ENCODE results near the gene STH. TPM values are rescaled to one million over a fixed set of nuclear protein-coding genes. Genes with fewer than 3 reads are reported as not detected.

The STH gene
- total RNA-seq, 2 donors from 2014 or later = not detected

DNA sequence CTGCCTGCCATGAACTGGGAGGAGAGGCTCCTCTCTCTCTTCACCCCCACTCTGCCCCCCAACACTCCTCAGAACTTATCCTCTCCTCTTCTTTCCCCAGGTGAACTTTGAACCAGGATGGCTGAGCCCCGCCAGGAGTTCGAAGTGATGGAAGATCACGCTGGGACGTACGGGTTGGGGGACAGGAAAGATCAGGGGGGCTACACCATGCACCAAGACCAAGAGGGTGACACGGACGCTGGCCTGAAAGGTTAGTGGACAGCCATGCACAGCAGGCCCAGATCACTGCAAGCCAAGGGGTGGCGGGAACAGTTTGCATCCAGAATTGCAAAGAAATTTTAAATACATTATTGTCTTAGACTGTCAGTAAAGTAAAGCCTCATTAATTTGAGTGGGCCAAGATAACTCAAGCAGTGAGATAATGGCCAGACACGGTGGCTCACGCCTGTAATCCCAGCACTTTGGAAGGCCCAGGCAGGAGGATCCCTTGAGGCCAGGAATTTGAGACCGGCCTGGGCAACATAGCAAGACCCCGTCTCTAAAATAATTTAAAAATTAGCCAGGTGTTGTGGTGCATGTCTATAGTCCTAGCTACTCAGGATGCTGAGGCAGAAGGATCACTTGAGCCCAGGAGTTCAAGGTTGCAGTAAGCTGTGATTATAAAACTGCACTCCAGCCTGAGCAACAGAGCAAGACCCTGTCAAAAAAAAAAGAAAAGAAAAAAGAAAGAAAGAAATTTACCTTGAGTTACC is 36.7 kb upstream of the STH start:
- WGBS, 2 donors = 85 to 89% methylated on average over 12 of the region's 12 CpGs
- H3K27me3 ChIP-seq = no peaks in the 10 kb centered on the region
- H3K36me3 ChIP-seq (replicated peaks in 1 of 2; ENCODE audit: insufficient read depth in 1 of 2, low read depth in 2 of 2) = no peaks in the 10 kb centered on the region

DNA sequence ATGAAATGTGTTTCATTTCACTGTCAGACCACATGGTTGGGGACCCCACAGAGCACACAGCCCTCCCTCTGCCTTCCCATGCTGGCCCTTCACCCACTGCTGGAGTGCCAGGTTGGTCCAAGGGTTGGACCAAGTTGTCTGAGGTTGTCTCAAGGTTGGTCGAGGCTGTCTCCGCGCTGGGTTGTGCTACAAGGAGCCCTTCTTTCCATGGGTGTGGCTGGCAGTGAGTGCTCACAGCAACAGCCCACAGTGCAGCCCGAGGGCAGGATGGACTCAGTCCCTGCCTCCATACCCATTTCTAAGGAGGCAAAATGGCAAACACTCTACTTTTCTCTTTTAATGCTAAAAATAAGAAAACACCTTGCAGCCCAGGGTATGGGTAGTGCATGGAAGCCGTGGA is 35.8 kb upstream of the STH start:
- intact Hi-C loops (cut with DNase I) = no loop called here
- ATAC-seq = no peak

More for the DNA sequence above, 36.7 kb upstream of the STH start:
- H3K9me3 ChIP-seq = no peaks in the 10 kb centered on the region
- TF ChIP-seq, protein P1, sequence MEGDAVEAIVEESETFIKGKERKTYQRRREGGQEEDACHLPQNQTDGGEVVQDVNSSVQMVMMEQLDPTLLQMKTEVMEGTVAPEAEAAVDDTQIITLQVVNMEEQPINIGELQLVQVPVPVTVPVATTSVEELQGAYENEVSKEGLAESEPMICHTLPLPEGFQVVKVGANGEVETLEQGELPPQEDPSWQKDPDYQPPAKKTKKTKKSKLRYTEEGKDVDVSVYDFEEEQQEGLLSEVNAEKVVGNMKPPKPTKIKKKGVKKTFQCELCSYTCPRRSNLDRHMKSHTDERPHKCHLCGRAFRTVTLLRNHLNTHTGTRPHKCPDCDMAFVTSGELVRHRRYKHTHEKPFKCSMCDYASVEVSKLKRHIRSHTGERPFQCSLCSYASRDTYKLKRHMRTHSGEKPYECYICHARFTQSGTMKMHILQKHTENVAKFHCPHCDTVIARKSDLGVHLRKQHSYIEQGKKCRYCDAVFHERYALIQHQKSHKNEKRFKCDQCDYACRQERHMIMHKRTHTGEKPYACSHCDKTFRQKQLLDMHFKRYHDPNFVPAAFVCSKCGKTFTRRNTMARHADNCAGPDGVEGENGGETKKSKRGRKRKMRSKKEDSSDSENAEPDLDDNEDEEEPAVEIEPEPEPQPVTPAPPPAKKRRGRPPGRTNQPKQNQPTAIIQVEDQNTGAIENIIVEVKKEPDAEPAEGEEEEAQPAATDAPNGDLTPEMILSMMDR (IDR thresholded peaks at IDR 0.05) = no peak
- no peak for TF ChIP-seq POLR2A (IDR thresholded peaks at IDR 0.05)
- intact Hi-C loops (cut with DNase I) = no loop called here
- no peak overlapping the region for H3K27ac ChIP-seq
- no peaks in the 10 kb centered on the region for H3K4me1 ChIP-seq
- no peak for DNase-seq
- H3K4me3 ChIP-seq = no peak overlapping the region
- no peak for ATAC-seq

DNA sequence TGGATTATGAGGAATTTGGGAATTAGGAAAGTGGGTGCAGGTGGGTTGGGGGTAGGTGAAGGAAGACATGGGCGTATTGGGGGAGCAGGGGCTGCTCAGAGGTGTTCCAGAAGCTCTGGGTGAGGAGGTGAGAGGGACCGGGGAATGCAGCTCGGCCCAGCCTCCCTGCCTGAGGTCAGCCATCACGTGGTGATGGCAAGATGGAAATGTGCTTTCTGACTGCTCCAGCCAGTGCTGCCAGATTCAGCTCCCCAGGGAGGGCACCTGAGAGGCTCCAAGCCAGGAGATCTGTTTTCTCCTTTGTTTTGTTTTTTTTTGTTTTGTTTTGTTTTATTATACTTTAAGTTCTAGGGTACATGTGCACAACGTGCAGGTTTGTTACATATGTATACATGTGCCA is 35.2 kb upstream of the STH start:
- ATAC-seq (no peak), DNase-seq (no peak)
- H3K4me1 ChIP-seq = no peaks in the 10 kb centered on the region
- no peaks in the 10 kb centered on the region for H3K36me3 ChIP-seq (replicated peaks in 1 of 2; ENCODE audit: insufficient read depth in 1 of 2, low read depth in 2 of 2)
- TF ChIP-seq, protein P1 (IDR thresholded peaks at IDR 0.05) = no peak
- H3K9me3 ChIP-seq = no peaks in the 10 kb centered on the region
- 65 to 77% methylated on average over 5 of the region's 5 CpGs for WGBS, 2 donors
- H3K4me3 ChIP-seq = no peak overlapping the region
- no peak overlapping the region for H3K27ac ChIP-seq
- H3K27me3 ChIP-seq = no peaks in the 10 kb centered on the region
- intact Hi-C loops (cut with DNase I) = no loop called here

More for the DNA sequence above, 35.8 kb upstream of the STH start:
- Histone ChIP-seq H3K9me3 (no peaks in the 10 kb centered on the region), H3K27ac (no peak overlapping the region), H3K4me3 (no peak overlapping the region), H3K36me3 (replicated peaks in 1 of 2; ENCODE audit: insufficient read depth in 1 of 2, low read depth in 2 of 2) (no peaks in the 10 kb centered on the region), H3K4me1 (no peaks in the 10 kb centered on the region), H3K27me3 (no peaks in the 10 kb centered on the region)
- TF ChIP-seq, protein P1 (IDR thresholded peaks at IDR 0.05) = no peak
- TF ChIP-seq POLR2A (IDR thresholded peaks at IDR 0.05) = no peak
- DNase-seq = no peak
- 86% methylated on average over 1 to 5 of the region's 5 CpGs for WGBS, 2 donors

DNA sequence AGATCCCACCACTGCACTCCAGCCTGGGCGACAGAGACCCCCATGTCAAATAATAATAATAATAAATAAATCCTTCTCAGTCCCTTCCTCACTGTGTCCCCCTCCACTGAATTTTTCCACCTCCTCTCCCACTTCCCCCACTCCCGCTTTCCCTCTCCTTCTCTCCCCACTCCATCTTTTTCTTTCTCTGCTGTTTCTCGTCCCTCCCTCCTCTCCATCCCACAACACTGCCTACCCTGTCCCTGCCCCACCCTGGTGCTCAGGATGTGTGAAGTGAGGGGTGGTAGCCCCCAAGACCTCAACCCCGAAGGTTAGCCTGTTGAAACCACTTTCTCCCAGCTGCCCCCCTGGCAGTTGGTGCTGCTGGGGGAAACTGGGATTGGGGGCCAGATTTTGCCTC is 34.4 kb upstream of the STH start:
- intact Hi-C loops (cut with DNase I) = no loop called here
- TF ChIP-seq, protein P1 (IDR thresholded peaks at IDR 0.05) = no peak
- TF ChIP-seq POLR2A (IDR thresholded peaks at IDR 0.05) = no peak
- WGBS, 2 donors = 77 to 91% methylated on average over 4 of the region's 4 CpGs

GRCh38 chr17:45965812-45966211 is 33.2 kb upstream of the STH start:
- Histone ChIP-seq H3K4me3 (no peak overlapping the region), H3K27me3 (no peaks in the 10 kb centered on the region), H3K36me3 (replicated peaks in 1 of 2; ENCODE audit: insufficient read depth in 1 of 2, low read depth in 2 of 2) (no peaks in the 10 kb centered on the region), H3K4me1 (no peaks in the 10 kb centered on the region), H3K9me3 (no peaks in the 10 kb centered on the region), H3K27ac (no peak overlapping the region)
- 66 to 72% methylated on average over 4 of the region's 4 CpGs for WGBS, 2 donors
- DNase-seq = no peak
- TF ChIP-seq POLR2A (IDR thresholded peaks at IDR 0.05) = no peak
- TF ChIP-seq, protein P1 (IDR thresholded peaks at IDR 0.05) = no peak
- ATAC-seq = no peak
- intact Hi-C loops (cut with DNase I) = no loop called here

More for the DNA sequence above, 34.4 kb upstream of the STH start:
- ATAC-seq (no peak), DNase-seq (no peak)
- no peaks in the 10 kb centered on the region for H3K9me3 ChIP-seq
- no peaks in the 10 kb centered on the region for H3K4me1 ChIP-seq
- no peak overlapping the region for H3K4me3 ChIP-seq
- H3K27ac ChIP-seq = no peak overlapping the region
- no peaks in the 10 kb centered on the region for H3K27me3 ChIP-seq
- no peaks in the 10 kb centered on the region for H3K36me3 ChIP-seq (replicated peaks in 1 of 2; ENCODE audit: insufficient read depth in 1 of 2, low read depth in 2 of 2)

Measured in body of pancreas (tissue), 4 donors.